GM12878 (cell line): ENCODE results near the gene UBLCP1. TPM values are rescaled to one million over a fixed set of nuclear protein-coding genes. Genes with fewer than 3 reads are reported as not detected.
"Not testable (repeated sequence)": the region's sequence is repeated elsewhere in the genome, so short reads cannot be mapped to it uniquely, and the experiment has no call there.

Experiments used
- ATAC-seq: fragments of 200-7000 bp; cut with Tn5 transposase; 3 replicates; pipeline ENCODE4 v1.9.1; 2020; ENCODE audit warnings: mild to moderate bottlenecking, moderate library complexity
- BruUV-seq: library from RNA; stranded (reverse); fragments of 400-500 nt; replicated peaks from 2 replicates; lab custom pipeline; 2021; lab: Mats Ljungman, UMichigan
- CTCF ChIA-PET: fragments of 300-600 bp; sonication (Branson Sonifier 250); formaldehyde crosslinking; extraction: SDS; loops from one replicate; lab custom pipeline; 2021; ENCODE audit warnings: inconsistent platforms; lab: Yijun Ruan, JAX
- POLR2A ChIA-PET: fragments of 350-600 bp; formaldehyde crosslinking; extraction: SDS; loops from one replicate; lab custom pipeline; 2021; ENCODE audit warnings: inconsistent platforms; lab: Charles Lee
- RAD21 ChIA-PET: fragments of 300-600 bp; sonication (Branson Sonifier 250); formaldehyde crosslinking; loops from one replicate; lab custom pipeline; 2023; ENCODE audit warnings: antibody characterized with exemption; ENCODE audit not compliant: unreplicated experiment; lab: Charles Lee
- SMC1A ChIA-PET: fragments of 300-600 bp; sonication (Branson Sonifier 250); formaldehyde crosslinking; loops from one replicate; lab custom pipeline; 2023; ENCODE audit not compliant: unreplicated experiment, uncharacterized antibody; lab: Charles Lee
- DNase-seq: peaks from one replicate; pipeline ENCODE4 v3.0.0-alpha.2; 2011; ENCODE audit warnings: low read depth, low spot score
- FAIRE-seq: peaks from 3 replicates; lab custom pipeline; 2011; peaks lifted over from hg19 to GRCh38; lab: Jason Lieb, UNC
- H2AFZ ChIP-seq: 2 replicates; pipeline ENCODE4 v1.6.0; 2011; ENCODE audit warnings: low read depth, low read length, control low read depth; ENCODE audit not compliant: control insufficient read depth
- H3K27ac ChIP-seq: 2 replicates; pipeline ENCODE4 v1.5.1; 2011; ENCODE audit warnings: control low read depth; ENCODE audit not compliant: control insufficient read depth, insufficient read depth
- H3K27me3 ChIP-seq, 2 experiments: replicated peaks in 1 of 2; 2 replicates each; pipeline versions ENCODE4 v1.6.0 to v1.6.1; 2011; ENCODE audit warnings: low read length in 1 of 2; ENCODE audit not compliant: control insufficient read depth in 2 of 2, insufficient read depth in 2 of 2
- H3K36me3 ChIP-seq, 2 experiments: 2 replicates each; pipeline ENCODE4 v1.5.1; 2011; ENCODE audit warnings: low read length in 1 of 2; ENCODE audit not compliant: control insufficient read depth in 2 of 2, insufficient read depth in 2 of 2
- H3K4me1 ChIP-seq: 2 replicates; pipeline ENCODE4 v1.6.1; 2011; ENCODE audit warnings: mild to moderate bottlenecking, low read length, moderate library complexity, mixed read lengths; ENCODE audit not compliant: control insufficient read depth, insufficient read depth
- H3K4me2 ChIP-seq: 2 replicates; pipeline ENCODE4 v1.6.0; 2011; ENCODE audit warnings: control low read depth; ENCODE audit not compliant: control insufficient read depth, insufficient read depth
- H3K4me3 ChIP-seq: fragments of 200-600 bp; sonication (generic); 2 replicates; pipeline ENCODE4 v1.5.1; 2016
- H3K79me2 ChIP-seq: 2 replicates; pipeline ENCODE4 v1.6.0; 2011; ENCODE audit warnings: low read length; ENCODE audit not compliant: control insufficient read depth, insufficient read depth
- H3K9ac ChIP-seq: 2 replicates; pipeline ENCODE4 v1.8.0; 2011; ENCODE audit warnings: low read length, control low read depth, mixed read lengths; ENCODE audit not compliant: control insufficient read depth, insufficient read depth
- H3K9me3 ChIP-seq: replicated peaks from 3 replicates; pipeline ENCODE4 v1.5.1; 2011; ENCODE audit warnings: mild to moderate bottlenecking, low read length; ENCODE audit not compliant: control insufficient read depth, insufficient read depth
- H4K20me1 ChIP-seq: 2 replicates; pipeline ENCODE4 v1.6.0; 2011; ENCODE audit not compliant: control insufficient read depth, insufficient read depth
- BHLHE40 ChIP-seq, 2 experiments: fragments of 450-650 bp in 1 of 2; IDR thresholded peaks; 2 replicates each; pipeline ENCODE4 v1.6.1; 2011 to 2017; ENCODE audit warnings: low read depth in 2 of 2, borderline replicate concordance in 1 of 2, improper control_type of control experiment in 1 of 2, low read length in 1 of 2, mild to moderate bottlenecking in 1 of 2
- CBX3 ChIP-seq: fragments of 200-600 bp; sonication (generic); IDR thresholded peaks from 2 replicates; pipeline ENCODE4 v1.6.1; 2016; ENCODE audit warnings: low read depth, borderline replicate concordance
- EGR1 ChIP-seq, 2 experiments: IDR thresholded peaks; 1 replicate in 1 of 2; 2 replicates in 1 of 2; pipeline ENCODE4 v1.6.1; 2011 to 2012; ENCODE audit warnings: low read depth in 2 of 2, low read length in 2 of 2, borderline replicate concordance in 1 of 2, mild to moderate bottlenecking in 1 of 2, moderate library complexity in 1 of 2
- ESRRA ChIP-seq: IDR thresholded peaks from 2 replicates; pipeline ENCODE4 v1.6.1; 2012; ENCODE audit warnings: mild to moderate bottlenecking, low read length, improper control_type of control experiment
- ETV6 ChIP-seq, 2 experiments: fragments of 450-650 bp in 1 of 2; IDR thresholded peaks in 1 of 2; conservative IDR thresholded peaks in 1 of 2; 2 replicates each; pipeline ENCODE4 v1.6.1; 2014; ENCODE audit warnings: antibody characterized with exemption in 1 of 2, borderline replicate concordance in 1 of 2, low read depth in 1 of 2, mild to moderate bottlenecking in 1 of 2, moderate library complexity in 1 of 2
- KAT2A ChIP-seq: conservative IDR thresholded peaks from 2 replicates; pipeline ENCODE4 v1.6.1; 2011; ENCODE audit warnings: low read depth, low read length; ENCODE audit not compliant: control insufficient read depth
- MEF2A ChIP-seq: IDR thresholded peaks from 2 replicates; pipeline ENCODE4 v1.6.1; 2011; ENCODE audit warnings: low read depth, mild to moderate bottlenecking, low read length, moderate library complexity; ENCODE audit not compliant: insufficient read depth
- MTA2 ChIP-seq: fragments of 450-650 bp; IDR thresholded peaks from 2 replicates; pipeline ENCODE4 v1.6.1; 2016; ENCODE audit warnings: low read depth, mild to moderate bottlenecking, moderate library complexity
- MXI1 ChIP-seq: fragments of 150-350 bp; IDR thresholded peaks from 2 replicates; pipeline ENCODE4 v1.6.1; 2011; ENCODE audit warnings: low read depth, mild to moderate bottlenecking, inconsistent platforms, low read length, improper control_type of control experiment
- MYC ChIP-seq: IDR thresholded peaks from 2 replicates; pipeline ENCODE4 v1.6.1; 2011; ENCODE audit warnings: mild to moderate bottlenecking, low read length, moderate library complexity, inconsistent platforms; ENCODE audit not compliant: insufficient read depth, insufficient replicate concordance, insufficient read length, severe bottlenecking
- NR2F1 ChIP-seq: fragments of 450-650 bp; conservative IDR thresholded peaks from 2 replicates; pipeline ENCODE4 v1.6.1; 2017; ENCODE audit warnings: mild to moderate bottlenecking
- PBX3 ChIP-seq: IDR thresholded peaks from 2 replicates; pipeline ENCODE4 v1.6.1; 2011; ENCODE audit warnings: mild to moderate bottlenecking, low read depth, low read length, moderate library complexity; ENCODE audit not compliant: insufficient replicate concordance
- RAD21 ChIP-seq: IDR thresholded peaks from 2 replicates; pipeline ENCODE4 v1.6.1; 2011; ENCODE audit warnings: mild to moderate bottlenecking, low read depth, low read length, moderate library complexity; ENCODE audit not compliant: insufficient read depth
- RBBP5 ChIP-seq: fragments of 200-600 bp; sonication (generic); conservative IDR thresholded peaks from 2 replicates; pipeline ENCODE4 v1.6.1; 2016
- SMAD1 ChIP-seq: fragments of 450-650 bp; IDR thresholded peaks from 2 replicates; pipeline ENCODE4 v1.6.1; 2018; ENCODE audit warnings: mild to moderate bottlenecking, low read depth; ENCODE audit not compliant: partially characterized antibody
- TCF3 ChIP-seq: IDR thresholded peaks from 2 replicates; pipeline ENCODE4 v1.6.1; 2012; ENCODE audit warnings: low read depth, mild to moderate bottlenecking, low read length, borderline replicate concordance; ENCODE audit not compliant: insufficient read depth
- TCF7 ChIP-seq: IDR thresholded peaks from 2 replicates; pipeline ENCODE4 v1.6.1; 2014; ENCODE audit warnings: antibody characterized with exemption, borderline replicate concordance
- USF2 ChIP-seq: IDR thresholded peaks from 2 replicates; pipeline ENCODE4 v1.6.1; 2011; ENCODE audit warnings: low read depth, low read length, improper control_type of control experiment, borderline replicate concordance
- ZNF622 ChIP-seq: fragments of 450-650 bp; IDR thresholded peaks from 2 replicates; pipeline ENCODE4 v1.6.1; 2017; ENCODE audit warnings: mild to moderate bottlenecking, inconsistent platforms
- WGBS: methylation state at CpG from one replicate; pipeline ENCODE4 v1.1.6; 2016; ENCODE audit warnings: low lambda C conversion rate; ENCODE audit not compliant: insufficient replicate concordance, insufficient coverage; ENCODE audit errors: missing lambda C conversion rate; 5-methylcytosine and 5-hydroxymethylcytosine counted together
- in situ Hi-C: fragments of 300-500 bp; cut with MboI; formaldehyde crosslinking; loops from 9 replicates; pipeline ENCODE4 v1.14.3; 2018; ENCODE audit warnings: mixed read lengths
- intact Hi-C: fragments of 100-400 bp; cut with micrococcal nuclease; formaldehyde crosslinking; loops from one replicate; pipeline ENCODE4 v1.14.2; 2022; ENCODE audit not compliant: unreplicated experiment
- polyA plus RNA-seq, 11 experiments: library from polyadenylated mRNA; depleted of rRNA in 4 of 11; unstranded in 6 of 11; stranded (reverse) in 5 of 11; fragments of >200 nt; fragmentation: Nextera tagmentation in 4 of 11; fragmentation: Illumina TruSeq in 1 of 11; extraction: Ambion mirVana in 4 of 11; extraction: Trizol in 1 of 11; gene quantifications; 1 replicate in 1 of 11; 2 replicates in 10 of 11; pipeline versions ENCODE4 v1.2.1 to v1.2.3, GENCODE V29; 2011 to 2016; ENCODE audit warnings: inconsistent platforms in 2 of 11, missing spikeins in 2 of 11, low read depth in 1 of 11
- total RNA-seq, 4 experiments: library from RNA; depleted of rRNA in 3 of 4; stranded (reverse); fragments of >200 nt in 3 of 4; fragmentation: Illumina TruSeq in 1 of 4; extraction: Trizol in 1 of 4; gene quantifications; 2 replicates each; pipeline versions ENCODE4 v1.2.1 to v1.2.3, GENCODE V29; 2013 to 2021

UBLCP1 gene
- total and polyA plus RNA-seq, 10 of the 15 experiments (the other 5 are each of a cell fraction or from before 2014, with no cell fraction given): 18.8 to 44.2 (median 32.1) TPM

- FAIRE-seq: no peak
- CTCF ChIA-PET: interaction anchor here (1.1 kb wide), 1 partner anchor 70 kb away, joined by 3 read pairs; no protein-coding TSS in a partner anchor
- WGBS: 59% methylated on average over 3 of the region's 3 CpGs
These were observed 35.6 kb upstream of the UBLCP1 start for GRCh38 chr5:159227452-159227851.

GRCh38 chr5:159228097-159228496 lies 35.0 kb upstream of the UBLCP1 start:
- H3K27ac ChIP-seq, FAIRE-seq, H3K27me3 ChIP-seq, intact Hi-C loops, DNase-seq, H4K20me1 ChIP-seq, H3K4me3 ChIP-seq, ATAC-seq, POLR2A ChIA-PET, RAD21 ChIA-PET, H3K4me2 ChIP-seq, in situ Hi-C loops, H2AFZ ChIP-seq, H3K4me1 ChIP-seq, H3K36me3 ChIP-seq, H3K9ac ChIP-seq, H3K79me2 ChIP-seq, BruUV-seq, H3K9me3 ChIP-seq: not testable (repeated sequence)
- ChIA-PET SMC1A (interaction anchor here (0.6 kb wide), 1 partner anchor 11 kb away, joined by 3 read pairs; no protein-coding TSS in a partner anchor), CTCF (interaction anchor here (1.1 kb wide), 1 partner anchor 71 kb away, joined by 3 read pairs; no protein-coding TSS in a partner anchor)
- WGBS: 41% methylated on average over 5 of the region's 5 CpGs

More at GRCh38 chr5:159227452-159227851, 35.6 kb upstream of the UBLCP1 start:
- H3K27me3 ChIP-seq: no peaks in the 10 kb centered on the region
- no peak for ATAC-seq
- no peaks in the 10 kb centered on the region for H3K36me3 ChIP-seq
- H3K9ac ChIP-seq: no peak overlapping the region
- POLR2A ChIA-PET: no interaction called here
- H2AFZ ChIP-seq: no peak overlapping the region
- H3K4me1 ChIP-seq: no peaks in the 10 kb centered on the region
- BruUV-seq: no TSS peak
- no peaks in the 10 kb centered on the region for H4K20me1 ChIP-seq
- H3K27ac ChIP-seq: no peak overlapping the region
- intact Hi-C loops: no loop called here
- no peaks in the 10 kb centered on the region for H3K9me3 ChIP-seq
- TF ChIP-seq USF2: no peak
- TF ChIP-seq SMAD1: no peak
- TF ChIP-seq MXI1: no peak
- no peak for TF ChIP-seq TCF3
- TF ChIP-seq MEF2A: no peak
- no peak for TF ChIP-seq MTA2
- no peak for TF ChIP-seq MYC
- no peak for TF ChIP-seq ZNF622
- no peak for TF ChIP-seq PBX3
- no peak for TF ChIP-seq EGR1 (IDR thresholded peaks at IDR 0.05; ENCODE audit: borderline replicate concordance in 1 of 2, low read depth in 2 of 2, low read length in 2 of 2)
- no peak for TF ChIP-seq NR2F1
- no peak for TF ChIP-seq ESRRA
- TF ChIP-seq CBX3: no peak
- TF ChIP-seq RBBP5: no peak
- no peak for TF ChIP-seq BHLHE40 (IDR thresholded peaks at IDR 0.05; ENCODE audit: borderline replicate concordance in 1 of 2, low read depth in 2 of 2, low read length in 1 of 2)
- TF ChIP-seq TCF7: no peak
- TF ChIP-seq RAD21: no peak
- no peak for TF ChIP-seq KAT2A
- TF ChIP-seq ETV6 (conservative IDR thresholded peaks at IDR 0.05 in 1 of 2, IDR thresholded peaks at IDR 0.05 in 1 of 2; ENCODE audit: borderline replicate concordance in 1 of 2, low read depth in 1 of 2): no peak
- TF ChIP-seq, all 136 proteins: peak for 0
- in situ Hi-C loops: no loop called here
- ChIA-PET SMC1A (interaction anchor here (0.6 to 2.3 kb wide), 2 partner anchors 10 to 16 kb away, joined by 3 to 6 read pairs; no protein-coding TSS in a partner anchor), RAD21 (no interaction called here)
- no peaks in the 10 kb centered on the region for H3K79me2 ChIP-seq
- no peak overlapping the region for H3K4me2 ChIP-seq
- H3K4me3 ChIP-seq: no peak overlapping the region
- DNase-seq: no peak
